H1 (cell line): ENCODE measurements around the gene ING1. TPM values are rescaled to one million over a fixed set of nuclear protein-coding genes. Genes with fewer than 3 reads are reported as not detected.

Experiments used
- CTCF ChIA-PET: fragments of 300-600 bp; sonication (Branson Sonifier 250); formaldehyde crosslinking; loops from one replicate; lab custom pipeline; 2021; ENCODE audit not compliant: partially characterized antibody; lab: Charles Lee
- POLR2A ChIA-PET: fragments of 300-600 bp; sonication (Branson Sonifier 250); formaldehyde crosslinking; loops from one replicate; lab custom pipeline; 2021; ENCODE audit warnings: inconsistent platforms; ENCODE audit not compliant: partially characterized antibody; lab: Charles Lee
- DNase-seq, 2 experiments: peaks; one replicate each; pipeline versions ENCODE4 v3.0.0 to v3.0.0-alpha.2; 2010 to 2022; ENCODE audit warnings: low spot score in 2 of 2, low read depth in 1 of 2, mixed read lengths in 1 of 2
- FAIRE-seq: peaks from 2 replicates; lab custom pipeline; 2011; peaks lifted over from hg19 to GRCh38; lab: Jason Lieb, UNC
- H2AFZ ChIP-seq: 2 replicates; pipeline ENCODE4 v1.8.1; 2012; ENCODE audit warnings: low read length, inconsistent platforms
- H2AK5ac ChIP-seq: 2 replicates; pipeline ENCODE4 v1.6.1; 2013; ENCODE audit warnings: low read depth, low read length
- H2BK120ac ChIP-seq: replicated peaks from 2 replicates; pipeline ENCODE3; 2013; ENCODE audit warnings: low read depth, low read length, inconsistent platforms
- H2BK12ac ChIP-seq: 2 replicates; pipeline ENCODE4 v1.6.1; 2013; ENCODE audit warnings: low read depth, low read length
- H2BK15ac ChIP-seq: 2 replicates; pipeline ENCODE4 v1.6.1; 2013; ENCODE audit warnings: low read length
- H2BK20ac ChIP-seq: 2 replicates; pipeline ENCODE4 v1.6.1; 2013; ENCODE audit warnings: low read length
- H2BK5ac ChIP-seq: 2 replicates; pipeline ENCODE4 v1.6.1; 2013; ENCODE audit warnings: low read depth, low read length
- H3K14ac ChIP-seq: 2 replicates; pipeline ENCODE4 v1.6.1; 2013; ENCODE audit warnings: inconsistent platforms; ENCODE audit not compliant: insufficient read length
- H3K18ac ChIP-seq: 2 replicates; pipeline ENCODE4 v1.6.1; 2013; ENCODE audit warnings: low read length; ENCODE audit errors: extremely low read depth
- H3K23ac ChIP-seq: 2 replicates; pipeline ENCODE4 v1.6.1; 2013; ENCODE audit warnings: inconsistent platforms; ENCODE audit not compliant: insufficient read length
- H3K23me2 ChIP-seq: 2 replicates; pipeline ENCODE4 v1.6.1; 2013; ENCODE audit warnings: low read depth, low read length
- H3K27ac ChIP-seq: 2 replicates; pipeline ENCODE4 v1.6.1; 2011; ENCODE audit warnings: low read depth, low read length, inconsistent platforms
- H3K27me3 ChIP-seq, 4 experiments: replicated peaks in 1 of 4; 1 replicate in 1 of 4; 2 replicates in 3 of 4; pipeline versions ENCODE4 v1.6.1 to v1.8.1; 2011 to 2013; ENCODE audit warnings: low read length in 3 of 4, mild to moderate bottlenecking in 3 of 4, inconsistent platforms in 2 of 4, mixed read lengths in 2 of 4, moderate library complexity in 1 of 4; ENCODE audit not compliant: control insufficient read depth in 3 of 4, insufficient read depth in 3 of 4; ENCODE audit errors: extremely low read depth in 1 of 4
- H3K36me3 ChIP-seq, 4 experiments: 2 replicates each; pipeline versions ENCODE4 v1.6.1 to v1.8.1; 2011 to 2013; ENCODE audit warnings: mild to moderate bottlenecking in 4 of 4, low read length in 3 of 4, moderate library complexity in 2 of 4, control low read depth in 1 of 4, inconsistent platforms in 1 of 4; ENCODE audit not compliant: insufficient read depth in 4 of 4, control insufficient read depth in 2 of 4
- H3K4ac ChIP-seq: replicated peaks from 2 replicates; pipeline ENCODE3; 2013; ENCODE audit warnings: low read length, low read depth, mixed read lengths, inconsistent platforms; ENCODE audit not compliant: insufficient read length
- H3K4me1 ChIP-seq, 4 experiments: replicated peaks in 1 of 4; 1 replicate in 1 of 4; 2 replicates in 3 of 4; pipeline versions ENCODE4 v1.6.1 to v1.8.1; 2011 to 2013; ENCODE audit warnings: low read length in 3 of 4, inconsistent platforms in 2 of 4, mixed read lengths in 1 of 4; ENCODE audit not compliant: insufficient read depth in 4 of 4, control insufficient read depth in 3 of 4
- H3K4me2 ChIP-seq, 2 experiments: 2 replicates each; pipeline versions ENCODE4 v1.6.1 to v1.8.1; 2011 to 2013; ENCODE audit warnings: low read depth in 2 of 2, low read length in 2 of 2, control low read depth in 1 of 2, inconsistent platforms in 1 of 2, mild to moderate bottlenecking in 1 of 2; ENCODE audit not compliant: insufficient read depth in 1 of 2
- H3K4me3 ChIP-seq, 4 experiments: fragments of 200-600, 300-600 bp in 1 of 4; sonication (generic), shearing (Covaris generic), sonication (Bioruptor Twin) in 1 of 4; 2 replicates each; pipeline versions ENCODE4 v1.5.1 to v1.8.1; 2011 to 2016; ENCODE audit warnings: low read length in 4 of 4, low read depth in 3 of 4, control low read depth in 2 of 4, inconsistent platforms in 2 of 4, mild to moderate bottlenecking in 2 of 4, mixed read lengths in 1 of 4, moderate library complexity in 1 of 4; ENCODE audit not compliant: insufficient read depth in 2 of 4; ENCODE audit errors: extremely low read depth in 1 of 4
- H3K56ac ChIP-seq: replicated peaks from 2 replicates; pipeline ENCODE3; 2013; ENCODE audit warnings: low read depth, mild to moderate bottlenecking, mixed read lengths, low read length, inconsistent platforms; ENCODE audit not compliant: insufficient read length
- H3K79me1 ChIP-seq: 2 replicates; pipeline ENCODE4 v1.6.1; 2013; ENCODE audit warnings: low read depth, low read length, control low read depth
- H3K79me2 ChIP-seq, 2 experiments: 2 replicates each; pipeline versions ENCODE4 v1.6.1 to v1.8.1; 2012 to 2013; ENCODE audit warnings: low read length in 2 of 2, mild to moderate bottlenecking in 2 of 2, inconsistent platforms in 1 of 2; ENCODE audit not compliant: insufficient read depth in 2 of 2, control insufficient read depth in 1 of 2
- H3K9ac ChIP-seq, 4 experiments: replicated peaks in 1 of 4; 1 replicate in 1 of 4; 2 replicates in 3 of 4; pipeline versions ENCODE4 v1.6.1 to v1.8.1; 2011 to 2013; ENCODE audit warnings: low read depth in 3 of 4, low read length in 3 of 4, control low read depth in 2 of 4, mild to moderate bottlenecking in 2 of 4, moderate library complexity in 2 of 4, inconsistent platforms in 1 of 4; ENCODE audit errors: extremely low read depth in 1 of 4
- H3K9me3 ChIP-seq, 2 experiments: 2 replicates each; pipeline versions ENCODE4 v1.6.1 to v1.8.1; 2012 to 2013; ENCODE audit warnings: mild to moderate bottlenecking in 2 of 2, moderate library complexity in 2 of 2, control low read depth in 1 of 2, inconsistent platforms in 1 of 2, low read depth in 1 of 2, low read length in 1 of 2, mixed read lengths in 1 of 2; ENCODE audit not compliant: insufficient read depth in 2 of 2
- H4K20me1 ChIP-seq, 2 experiments: replicated peaks in 1 of 2; 2 replicates each; pipeline versions ENCODE3 to v1.8.1; 2011 to 2013; ENCODE audit warnings: inconsistent platforms in 2 of 2, low read length in 2 of 2, mild to moderate bottlenecking in 1 of 2; ENCODE audit not compliant: insufficient read depth in 2 of 2, control insufficient read depth in 1 of 2
- H4K5ac ChIP-seq: 2 replicates; pipeline ENCODE4 v1.6.1; 2013; ENCODE audit warnings: low read length, low read depth, mixed read lengths, inconsistent platforms; ENCODE audit not compliant: insufficient read length
- H4K8ac ChIP-seq: 2 replicates; pipeline ENCODE4 v1.8.0; 2013; ENCODE audit warnings: mild to moderate bottlenecking, moderate library complexity, low read length, inconsistent platforms; ENCODE audit not compliant: insufficient read depth; ENCODE audit errors: extremely low read depth
- H4K91ac ChIP-seq: replicated peaks from 2 replicates; pipeline ENCODE3; 2013; ENCODE audit warnings: low read length, mixed read lengths, inconsistent platforms; ENCODE audit not compliant: insufficient read length
- BACH1 ChIP-seq: IDR thresholded peaks from 2 replicates; pipeline ENCODE4 v1.6.1; 2012; ENCODE audit warnings: low read length, improper control_type of control experiment
- CREB1 ChIP-seq: IDR thresholded peaks from 2 replicates; pipeline ENCODE4 v1.6.1; 2012; ENCODE audit warnings: inconsistent platforms
- EZH2 ChIP-seq: fragments of 200-600 bp; sonication (generic); IDR thresholded peaks from 2 replicates; pipeline ENCODE4 v1.7.1; 2012; ENCODE audit warnings: low read depth, mild to moderate bottlenecking, moderate library complexity, low read length, inconsistent platforms; ENCODE audit not compliant: severe bottlenecking
- HDAC2 ChIP-seq, 2 experiments: fragments of 300-600 bp in 1 of 2; sonication (generic) in 1 of 2; IDR thresholded peaks; 2 replicates each; pipeline ENCODE4 v1.6.1; 2011 to 2012; ENCODE audit warnings: low read depth in 2 of 2, low read length in 2 of 2, mild to moderate bottlenecking in 2 of 2, moderate library complexity in 2 of 2, borderline replicate concordance in 1 of 2, inconsistent platforms in 1 of 2
- JUN ChIP-seq: IDR thresholded peaks from 2 replicates; pipeline ENCODE4 v1.6.1; 2011; ENCODE audit warnings: low read depth, mild to moderate bottlenecking, improper control_type of control experiment, low read length
- MAFK ChIP-seq: IDR thresholded peaks from 2 replicates; pipeline ENCODE4 v1.6.1; 2012; ENCODE audit warnings: low read depth, mild to moderate bottlenecking, improper control_type of control experiment, low read length
- NRF1 ChIP-seq: IDR thresholded peaks from 2 replicates; pipeline ENCODE4 v1.6.1; 2011; ENCODE audit warnings: mild to moderate bottlenecking, low read depth, low read length, improper control_type of control experiment
- POLR2A ChIP-seq, 2 experiments: IDR thresholded peaks; 1 replicate in 1 of 2; 2 replicates in 1 of 2; pipeline ENCODE4 v1.6.1; 2011; ENCODE audit warnings: low read depth in 2 of 2, low read length in 2 of 2, mild to moderate bottlenecking in 2 of 2; ENCODE audit errors: control extremely low read depth in 1 of 2
- POLR2AphosphoS5 ChIP-seq: IDR thresholded peaks from 2 replicates; pipeline ENCODE4 v1.6.1; 2011; ENCODE audit warnings: low read depth, low read length
- RFX5 ChIP-seq: IDR thresholded peaks from 2 replicates; pipeline ENCODE4 v1.6.1; 2011; ENCODE audit warnings: low read depth, low read length, improper control_type of control experiment, borderline replicate concordance
- SIN3A ChIP-seq, 2 experiments: IDR thresholded peaks in 1 of 2; conservative IDR thresholded peaks in 1 of 2; 2 replicates each; pipeline ENCODE4 v1.6.1; 2011 to 2012; ENCODE audit warnings: low read length in 2 of 2, improper control_type of control experiment in 1 of 2, low read depth in 1 of 2, mild to moderate bottlenecking in 1 of 2
- SP2 ChIP-seq: IDR thresholded peaks from 2 replicates; pipeline ENCODE4 v1.6.1; 2012; ENCODE audit warnings: mild to moderate bottlenecking, low read length, inconsistent platforms
- SUZ12 ChIP-seq: fragments of 200-600 bp; sonication (generic); IDR thresholded peaks from 2 replicates; pipeline ENCODE4 v1.6.1; 2012; ENCODE audit warnings: mild to moderate bottlenecking, inconsistent platforms, low read length, moderate library complexity, mixed read lengths
- TCF12 ChIP-seq: IDR thresholded peaks from 2 replicates; pipeline ENCODE4 v1.6.1; 2011; ENCODE audit warnings: low read depth, mild to moderate bottlenecking, low read length
- TEAD4 ChIP-seq: IDR thresholded peaks from 2 replicates; pipeline ENCODE4 v1.6.1; 2012; ENCODE audit warnings: low read depth, low read length, inconsistent platforms, mixed read lengths
- WGBS, 2 experiments: shearing (Covaris generic) in 1 of 2; methylation state at CpG; one replicate each; pipeline versions ENCODE4 v1.1.6 to v1.1.7; 2013 to 2015; ENCODE audit warnings: low lambda C conversion rate in 2 of 2, mixed read lengths in 2 of 2, inconsistent platforms in 1 of 2, low coverage in 1 of 2, missing lambda C conversion rate in 1 of 2; ENCODE audit not compliant: insufficient replicate concordance in 2 of 2, insufficient coverage in 1 of 2, insufficient read length in 1 of 2; ENCODE audit errors: extremely low coverage in 1 of 2, missing lambda C conversion rate in 1 of 2; 5-methylcytosine and 5-hydroxymethylcytosine counted together
- polyA plus RNA-seq, 7 experiments: library from polyadenylated mRNA; depleted of rRNA in 3 of 7; stranded (reverse) in 5 of 7; unstranded in 2 of 7; fragments of >200 nt in 5 of 7; fragments of 200-250 nt in 2 of 7; gene quantifications; 1 replicate in 5 of 7; 2 replicates in 1 of 7; 4 replicates in 1 of 7; pipeline versions ENCODE4 v1.2.1 to v1.2.3, GENCODE V29; 2011 to 2013; ENCODE audit warnings: missing spikeins in 2 of 7, mixed read lengths in 2 of 7
- total RNA-seq: library from RNA; stranded (reverse); fragmentation: NEBNext Ultra II Directional; extraction: Animal tissue kit (Norgen Biotek cat#: 25700); gene quantifications from 2 replicates; pipeline ENCODE4 v1.2.1, GENCODE V29; 2021

ING1 gene
- total and polyA plus RNA-seq, 2 of the 8 experiments (the other 6 are each of a cell fraction or from before 2014, with no cell fraction given) = 22.3 to 26.6 TPM

DNA sequence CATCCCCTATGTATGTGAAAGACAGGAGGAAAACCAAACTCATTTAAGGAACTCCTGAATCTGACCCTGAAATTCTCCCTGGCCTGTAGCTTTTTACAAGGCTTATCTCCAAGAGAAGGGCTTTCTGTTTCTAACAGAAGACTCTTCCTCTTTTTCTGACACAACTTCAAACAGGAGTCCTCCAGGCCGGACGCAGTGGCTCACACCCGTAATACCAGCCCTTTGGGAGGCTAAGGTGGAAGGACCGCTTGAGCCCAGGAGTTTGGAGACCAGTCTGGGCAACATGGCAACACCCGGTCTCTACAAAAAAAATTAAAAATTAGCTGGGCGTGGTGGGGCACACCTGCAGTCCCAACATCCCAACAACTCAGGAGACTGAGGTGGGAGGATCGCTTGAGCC is 49.5 kb upstream of the ING1 start:
- Histone ChIP-seq H2BK20ac (no peak overlapping the region), H3K27me3 (no peaks in the 10 kb centered on the region), H2BK120ac (no peak overlapping the region), H4K8ac (no peak overlapping the region), H2AFZ (no peak overlapping the region), H3K9me3 (peaks cover 11 to 19% of the 10 kb centered on the region in 2 experiments), H3K4ac (no peak overlapping the region), H3K36me3 (peaks cover 0 to 53% (median 26%) of the 10 kb centered on the region in 4 experiments; a peak in 5 of 8 replicates), H3K56ac (no peak overlapping the region), H2BK12ac (no peak overlapping the region), H3K18ac (no peak overlapping the region), H3K4me2 (no peak overlapping the region), H3K79me1 (no peaks in the 10 kb centered on the region), H3K14ac (no peak overlapping the region), H4K91ac (no peak overlapping the region), H2AK5ac (no peak overlapping the region), H3K23me2 (no peaks in the 10 kb centered on the region), H3K4me1 (no peaks in the 10 kb centered on the region; a peak in 1 of 7 replicates), H4K20me1 (no peaks in the 10 kb centered on the region), H3K27ac (no peak overlapping the region), H3K23ac (no peak overlapping the region), H3K9ac (no peak overlapping the region), H3K79me2 (no peaks in the 10 kb centered on the region), H2BK5ac (no peak overlapping the region), H4K5ac (no peak overlapping the region), H2BK15ac (no peak overlapping the region), H3K4me3 (no peak overlapping the region)
- no peak for FAIRE-seq
- POLR2A ChIA-PET = interaction anchor here (0.8 to 1.0 kb wide), 2 partner anchors 17 to 18 kb away, joined by 3 read pairs; no protein-coding TSS in a partner anchor
- DNase-seq = no peak
- WGBS, 2 experiments = 87% methylated on average over 7 of the region's 7 CpGs; no CpG with 5 or more reads in 1 of the 2 experiments
- CTCF ChIA-PET = interaction anchor here (0.9 to 2.4 kb wide), 6 partner anchors 13 to 148 kb away, joined by 3 to 8 read pairs (median 4); no protein-coding TSS in a partner anchor
- TF ChIP-seq JUN (no peak), NRF1 (no peak), SIN3A (conservative IDR thresholded peaks at IDR 0.05 in 1 of 2, IDR thresholded peaks at IDR 0.05 in 1 of 2; ENCODE audit: low read depth in 1 of 2, low read length in 2 of 2) (no peak), POLR2AphosphoS5 (no peak), SP2 (no peak), SUZ12 (no peak), HDAC2 (IDR thresholded peaks at IDR 0.05; ENCODE audit: borderline replicate concordance in 1 of 2, low read depth in 2 of 2, low read length in 2 of 2) (no peak), TCF12 (no peak), EZH2 (no peak), BACH1 (no peak), CREB1 (no peak), RFX5 (no peak), POLR2A (IDR thresholded peaks at IDR 0.05; ENCODE audit: control extremely low read depth in 1 of 2, low read depth in 2 of 2, low read length in 2 of 2) (no peak), TEAD4 (no peak), MAFK (no peak)
